CD4-positive, alpha-beta T cell (primary cell): Measurements from ENCODE around the gene CGA. TPM values are rescaled to one million over a fixed set of nuclear protein-coding genes. Genes with fewer than 3 reads are reported as not detected.

Experiments used
- ATAC-seq: fragments of 200-7000 bp; cut with Tn5 transposase; one replicate; pipeline ENCODE4 v1.10.0; 2022; ENCODE audit warnings: mild to moderate bottlenecking; ENCODE audit not compliant: poor library complexity
- CTCF ChIA-PET: fragments of 350-600 bp; sonication (Branson Sonifier 250); formaldehyde crosslinking; loops from one replicate; lab custom pipeline; 2021; ENCODE audit warnings: antibody characterized with exemption, inconsistent platforms; lab: Charles Lee
- POLR2A ChIA-PET: fragments of 350-600 bp; sonication (Branson Sonifier 250); formaldehyde crosslinking; loops from one replicate; lab custom pipeline; 2021; ENCODE audit warnings: antibody characterized with exemption, inconsistent platforms; lab: Charles Lee
- DNase-seq, 14 experiments: peaks; one replicate each; pipeline ENCODE4 v3.0.0-alpha.2; 2013 to 2020; ENCODE audit warnings: mixed read lengths in 2 of 14
- H3K27ac ChIP-seq, 2 donors: one replicate each; pipeline versions ENCODE4 v1.5.1 to v1.7.0; 2013; ENCODE audit warnings: low read length in 2 of 2, low read depth in 1 of 2, mild to moderate bottlenecking in 1 of 2
- H3K27me3 ChIP-seq, 2 experiments: 1 replicate in 1 of 2; 2 replicates in 1 of 2; pipeline versions ENCODE4 v1.6.1 to v1.7.0; 2013; ENCODE audit warnings: low read length in 2 of 2, control low read depth in 1 of 2, mild to moderate bottlenecking in 1 of 2, moderate library complexity in 1 of 2; ENCODE audit not compliant: insufficient read depth in 2 of 2, control insufficient read depth in 1 of 2
- H3K36me3 ChIP-seq: one replicate; pipeline ENCODE4 v1.6.1; 2013; ENCODE audit warnings: low read length, control low read depth; ENCODE audit not compliant: insufficient read depth
- H3K4me1 ChIP-seq: one replicate; pipeline ENCODE4 v1.6.1; 2013; ENCODE audit warnings: low read length, control low read depth; ENCODE audit not compliant: insufficient read depth
- H3K4me3 ChIP-seq: one replicate; pipeline ENCODE4 v1.5.1; 2013; ENCODE audit warnings: mild to moderate bottlenecking, low read length, moderate library complexity
- H3K9me3 ChIP-seq, 2 experiments: 1 replicate in 1 of 2; 2 replicates in 1 of 2; pipeline versions ENCODE4 v1.6.1 to v1.7.0; 2013; ENCODE audit warnings: low read length in 2 of 2, mild to moderate bottlenecking in 2 of 2, control low read depth in 1 of 2, moderate library complexity in 1 of 2; ENCODE audit not compliant: control insufficient read depth in 1 of 2, insufficient read depth in 1 of 2
- H3K27ac Mint-ChIP-seq: one replicate; pipeline ENCODE4 v1.8.0; 2020; ENCODE audit warnings: mixed read lengths
- H3K27me3 Mint-ChIP-seq: one replicate; pipeline ENCODE4 v1.8.0; 2021; ENCODE audit warnings: mixed read lengths
- H3K36me3 Mint-ChIP-seq: one replicate; pipeline ENCODE4 v1.8.0; 2021; ENCODE audit warnings: low read depth, mixed read lengths
- H3K4me1 Mint-ChIP-seq: one replicate; pipeline ENCODE4 v1.8.0; 2021; ENCODE audit warnings: low read depth, mixed read lengths
- H3K4me3 Mint-ChIP-seq: one replicate; pipeline ENCODE4 v1.8.0; 2020; ENCODE audit warnings: mild to moderate bottlenecking, mixed read lengths
- H3K9me3 Mint-ChIP-seq: one replicate; pipeline ENCODE4 v1.8.0; 2020; ENCODE audit warnings: mixed read lengths
- CTCF ChIP-seq: fragments of 200-600 bp; IDR thresholded peaks from one replicate; pipeline ENCODE4 v1.8.0; 2022; ENCODE audit warnings: antibody characterized with exemption, mild to moderate bottlenecking
- intact Hi-C, 2 experiments: fragments of 100-400 bp; cut with DNase I in 1 of 2; cut with micrococcal nuclease in 1 of 2; formaldehyde crosslinking; loops; one replicate each; pipeline versions ENCODE4 v1.15.1 to v1.9.0; 2023 to 2025; cut with DNase I, micrococcal nuclease
- total RNA-seq, 174 experiments: library from RNA in 2 of 174; stranded (reverse) in 2 of 174; gene quantifications; one replicate each; pipeline ENCODE4 v1.2.3 and lab custom pipeline; 2021 to 2026

Gene CGA
- total RNA-seq, 2 experiments from 2014 or later, result not detected

- Mint-ChIP-seq H3K4me3 (no peak overlapping the region), H3K27me3 (peaks cover 16% of the 10 kb centered on the region), H3K36me3 (no peaks in the 10 kb centered on the region), H3K27ac (no peak overlapping the region), H3K4me1 (no peaks in the 10 kb centered on the region), H3K9me3 (no peaks in the 10 kb centered on the region)
- H3K27ac ChIP-seq, result no peak overlapping the region
- no peaks in the 10 kb centered on the region for H3K4me1 ChIP-seq
- H3K4me3 ChIP-seq, result no peak overlapping the region
- intact Hi-C loops, result no loop called here
- DNase-seq (no peak), ATAC-seq (no peak)
- peaks cover 5 to 8% of the 10 kb centered on the region in 2 experiments for H3K27me3 ChIP-seq
- ChIA-PET CTCF (no interaction called here), POLR2A (no interaction called here)
- no peak for TF ChIP-seq CTCF
- H3K36me3 ChIP-seq, result no peaks in the 10 kb centered on the region
- no peaks in the 10 kb centered on the region for H3K9me3 ChIP-seq
Observed at GRCh38 chr6:87075168-87075567, 19.7 kb downstream of the CGA start.

- CTCF ChIA-PET, result no interaction called here
- H3K27ac Mint-ChIP-seq, result no peak overlapping the region
- intact Hi-C loops, result no loop called here
Observed at GRCh38 chr6:87074101-87074621, 20.7 kb downstream of the CGA start.

GRCh38 chr6:87071683-87072082, 23.2 kb downstream of the CGA start:
- intact Hi-C loops, result no loop called here
- Mint-ChIP-seq H3K4me3 (no peak overlapping the region), H3K27ac (no peak overlapping the region), H3K4me1 (no peaks in the 10 kb centered on the region), H3K9me3 (no peaks in the 10 kb centered on the region), H3K36me3 (no peaks in the 10 kb centered on the region), H3K27me3 (peaks cover 10% of the 10 kb centered on the region)
- CTCF ChIA-PET, result no interaction called here
- Histone ChIP-seq H3K9me3 (no peaks in the 10 kb centered on the region), H3K27ac (no peak overlapping the region), H3K4me3 (no peak overlapping the region), H3K27me3 (peaks cover 0 to 7% of the 10 kb centered on the region in 2 experiments), H3K36me3 (no peaks in the 10 kb centered on the region), H3K4me1 (no peaks in the 10 kb centered on the region)
- ATAC-seq, result no peak
- POLR2A ChIA-PET, result no interaction called here
- no peak for DNase-seq
- TF ChIP-seq CTCF, result no peak

More at GRCh38 chr6:87074101-87074621, 20.7 kb downstream of the CGA start:
- Mint-ChIP-seq H3K4me1 (no peaks in the 10 kb centered on the region), H3K4me3 (no peak overlapping the region), H3K9me3 (no peaks in the 10 kb centered on the region), H3K27me3 (peaks cover 10% of the 10 kb centered on the region), H3K36me3 (no peaks in the 10 kb centered on the region)
- TF ChIP-seq CTCF, result no peak
- ATAC-seq (no peak), DNase-seq (no peak)
- POLR2A ChIA-PET, result no interaction called here
- Histone ChIP-seq H3K4me3 (no peak overlapping the region), H3K4me1 (no peaks in the 10 kb centered on the region), H3K27me3 (peaks cover 0 to 5% of the 10 kb centered on the region in 2 experiments), H3K36me3 (no peaks in the 10 kb centered on the region), H3K9me3 (no peaks in the 10 kb centered on the region), H3K27ac (no peak overlapping the region)
